GM19372 (cell line): ENCODE measurements around the gene RHBDF2.

Experiments used
- ATAC-seq: cut with Tn5 transposase; IDR thresholded peaks from one replicate; pipeline ENCODE4 v1.9.1; 2021; ENCODE audit warnings: mild to moderate bottlenecking, low read depth, moderate library complexity; ENCODE audit not compliant: unreplicated experiment

RHBDF2 gene

DNA sequence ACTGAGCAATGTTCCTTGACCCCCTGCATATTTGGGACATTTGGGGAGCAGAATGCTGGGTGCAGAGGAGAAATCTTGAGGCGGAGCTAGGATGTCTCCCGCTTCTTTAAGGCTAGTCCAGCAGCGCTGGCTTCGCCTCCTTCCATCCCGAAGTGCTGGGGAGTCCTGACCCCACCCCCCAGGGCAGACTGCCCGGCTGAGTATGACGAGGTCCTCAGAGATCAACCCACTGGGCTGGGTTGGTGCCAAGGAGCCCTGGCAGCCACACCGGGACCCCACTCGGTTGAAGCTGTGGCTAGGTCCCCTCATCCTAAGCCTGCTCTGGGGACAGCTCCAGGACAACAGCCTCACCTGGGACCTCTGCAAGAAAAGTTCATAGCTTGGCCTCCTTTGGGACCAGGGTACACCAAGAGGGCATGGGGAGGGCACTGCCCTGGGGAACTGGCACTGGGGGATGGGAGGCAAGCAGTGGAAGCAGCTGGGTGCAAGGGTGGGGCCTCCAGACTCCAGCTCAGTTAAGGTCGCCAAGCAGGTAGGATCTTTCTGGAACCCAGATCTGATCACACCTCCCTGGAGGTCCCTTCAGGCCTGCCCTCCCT is 11.0 kb downstream of the RHBDF2 start:
- no peak for ATAC-seq

- ATAC-seq = no peak
These were observed 13.6 kb downstream of the RHBDF2 start for GRCh38 chr17:76487451-76488192.

DNA sequence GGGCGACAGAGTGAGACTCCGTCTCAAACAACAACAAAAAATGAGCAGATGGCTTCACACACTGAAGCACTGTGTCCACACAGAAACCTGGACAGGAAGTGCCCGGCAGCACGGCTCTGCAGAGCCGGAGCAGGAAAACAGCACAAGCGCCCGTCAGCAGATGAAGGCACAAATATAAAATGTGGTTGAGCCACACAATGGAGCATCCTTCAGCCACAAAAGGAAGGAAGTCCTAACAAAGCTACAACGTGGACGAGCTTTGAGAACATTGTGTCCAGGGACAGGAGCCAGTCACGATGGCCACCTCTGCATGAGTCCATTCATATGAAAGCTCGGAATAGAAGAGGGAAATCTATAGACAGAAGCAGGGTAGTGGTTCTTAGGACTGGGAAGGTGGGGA is 15.7 kb downstream of the RHBDF2 start:
- ATAC-seq = no peak

DNA sequence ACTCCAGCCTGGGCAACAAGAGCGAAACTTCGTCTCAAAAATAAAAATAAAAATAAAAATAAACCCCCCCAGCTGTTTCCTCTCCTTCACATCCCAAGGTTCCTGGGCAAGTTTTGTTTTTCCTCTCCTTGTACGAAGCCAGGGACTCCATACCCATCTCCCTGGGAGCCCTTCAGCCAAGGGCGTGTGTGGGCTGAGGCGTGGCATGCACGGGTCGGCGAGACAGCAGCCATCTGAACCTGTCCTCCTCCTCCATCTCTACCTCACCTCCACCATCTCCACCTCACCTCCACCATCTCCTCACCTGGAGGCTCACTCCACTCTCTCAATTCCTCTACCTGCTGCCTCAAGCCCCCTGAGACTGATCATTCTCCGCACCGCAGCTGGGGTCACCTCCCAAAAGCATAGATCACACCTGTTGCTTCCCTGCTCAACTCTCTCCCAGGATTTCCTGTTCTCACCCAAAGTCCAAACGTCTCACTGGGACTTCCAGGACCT is 16.9 kb downstream of the RHBDF2 start:
- ATAC-seq = no peak

- peak; percentile 48 for ATAC-seq
These were observed 20.1 kb downstream of the RHBDF2 start for GRCh38 chr17:76481071-76481655.

- no peak for ATAC-seq
These were observed 20.6 kb downstream of the RHBDF2 start for GRCh38 chr17:76480632-76481031.

- ATAC-seq = no peak
These were observed 21.6 kb downstream of the RHBDF2 start for GRCh38 chr17:76479515-76480060.

GRCh38 chr17:76478730-76479514 is 22.3 kb downstream of the RHBDF2 start:
- ATAC-seq = no peak

DNA sequence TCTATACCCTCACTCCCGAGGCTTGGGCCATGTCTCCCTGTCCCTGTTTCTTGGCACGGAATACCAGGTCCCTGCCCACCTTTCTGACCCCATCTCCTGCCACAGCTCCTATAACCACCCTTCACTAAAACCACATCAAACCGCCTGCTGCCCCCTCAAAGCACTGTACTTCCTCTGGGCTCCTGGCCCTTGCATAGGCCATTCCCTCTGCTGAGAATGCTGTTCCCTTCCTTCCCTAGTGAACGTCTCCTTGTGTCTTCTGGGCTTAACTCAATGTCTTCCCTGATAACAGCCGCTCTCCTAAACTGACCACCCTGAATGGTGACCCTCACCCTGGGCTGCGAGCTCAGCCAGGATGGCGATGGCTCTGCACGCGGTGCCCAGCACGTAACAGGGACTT is 23.1 kb downstream of the RHBDF2 start:
- no peak for ATAC-seq

GRCh38 chr17:76477576-76477975 is 23.6 kb downstream of the RHBDF2 start:
- no peak for ATAC-seq

DNA sequence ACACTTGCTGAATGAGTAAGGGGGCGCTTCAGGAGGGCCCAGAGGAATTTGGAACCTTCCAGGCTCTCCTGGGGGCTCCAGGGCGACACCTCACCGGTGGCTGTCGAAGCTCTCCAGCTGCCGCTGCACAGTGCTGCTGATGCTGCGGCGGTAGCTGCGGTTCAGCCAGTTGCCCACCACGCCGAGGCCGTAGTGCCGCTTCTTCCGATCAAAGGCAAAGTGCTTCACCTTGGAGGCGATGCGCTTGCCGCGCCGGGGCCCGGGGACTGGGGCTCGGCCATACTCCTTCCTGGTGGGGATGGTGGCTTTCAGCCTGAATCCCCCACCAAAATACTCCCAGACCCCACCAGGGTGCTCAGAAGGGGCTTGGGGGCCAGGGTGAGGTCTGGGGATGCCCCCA is 24.5 kb downstream of the RHBDF2 start:
- ATAC-seq = no peak

DNA sequence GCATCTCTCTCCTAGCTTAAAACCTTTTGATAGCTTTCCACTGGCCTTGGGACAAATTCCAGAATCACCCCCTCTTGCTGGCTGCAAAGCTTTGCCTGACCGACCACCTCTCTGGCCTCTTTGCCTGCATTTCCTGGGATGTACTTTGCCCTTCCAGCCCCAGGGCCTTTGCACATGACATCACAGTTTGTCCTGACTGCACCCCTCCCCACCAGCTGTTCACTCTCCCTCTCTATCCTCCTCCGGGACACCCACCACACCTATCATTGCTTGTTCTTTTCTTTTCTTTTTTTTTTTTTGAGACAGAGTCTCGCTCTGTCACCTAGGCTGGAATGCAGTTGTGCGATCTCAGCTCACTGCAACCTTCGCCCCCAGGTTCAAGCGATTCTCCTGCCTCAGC is 25.9 kb downstream of the RHBDF2 start:
- no peak for ATAC-seq

GRCh38 chr17:76474894-76475293 is 26.3 kb downstream of the RHBDF2 start:
- no peak for ATAC-seq

DNA sequence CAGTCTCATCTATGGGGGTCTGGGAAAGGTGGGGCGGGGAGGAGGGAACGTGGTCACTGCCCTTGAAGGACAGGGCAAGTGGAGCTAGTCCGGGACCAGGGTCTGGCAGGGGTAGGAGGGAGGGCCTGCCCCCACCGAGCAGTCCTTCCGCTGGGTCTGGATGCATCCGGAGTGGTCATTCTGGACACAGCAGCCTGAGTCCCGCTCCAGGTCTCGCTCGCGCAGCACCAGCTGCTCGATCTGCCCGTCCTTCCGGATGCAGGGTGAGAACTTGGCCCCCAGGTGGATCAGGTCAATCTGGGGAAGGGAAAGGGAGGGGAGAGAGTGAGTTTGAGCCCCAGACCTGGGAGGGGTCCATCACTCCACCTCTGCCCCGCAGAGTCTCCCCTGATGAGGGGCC is 27.0 kb downstream of the RHBDF2 start:
- no peak for ATAC-seq

- ATAC-seq = no peak
These were observed 27.7 kb downstream of the RHBDF2 start for GRCh38 chr17:76473541-76473985.

DNA sequence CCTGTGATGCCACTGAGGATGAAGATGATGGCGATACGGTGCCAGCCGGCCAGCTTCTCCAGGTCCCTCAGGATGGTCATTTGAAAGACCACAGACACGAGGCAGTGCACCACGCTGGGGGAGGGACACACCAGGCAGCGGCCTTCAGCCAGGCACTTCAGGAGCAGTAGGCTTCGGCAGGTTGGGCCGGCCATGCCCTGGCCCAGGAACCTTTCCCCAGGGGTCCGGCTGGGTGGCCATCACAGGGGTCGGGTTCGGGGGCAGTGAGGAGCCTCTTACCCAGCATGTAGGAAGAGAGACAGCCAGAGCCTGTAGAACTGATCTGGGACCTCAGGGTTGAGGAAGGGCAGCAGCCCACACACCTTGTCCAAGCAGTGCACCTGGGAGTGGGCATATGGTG is 28.5 kb downstream of the RHBDF2 start:
- no peak for ATAC-seq

DNA sequence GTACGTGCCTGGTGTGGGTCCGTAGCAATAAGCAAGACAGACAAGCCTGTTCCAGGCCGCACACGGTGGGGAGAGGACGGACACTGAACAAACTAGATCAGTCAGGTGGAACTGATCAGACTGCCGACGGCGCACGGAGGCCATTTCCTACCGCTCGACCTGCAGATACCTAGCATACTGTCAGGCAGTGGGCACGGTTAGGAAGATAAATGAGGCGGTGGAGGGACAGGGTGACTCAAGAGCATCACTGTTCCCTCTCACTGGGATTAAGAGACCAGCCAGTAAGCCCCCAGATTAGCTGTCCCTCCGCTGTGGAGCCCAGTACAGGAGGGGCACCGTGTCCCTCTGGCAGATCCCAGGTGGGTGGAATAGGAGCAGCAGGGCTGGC is 29.0 kb downstream of the RHBDF2 start:
- ATAC-seq = no peak

- ATAC-seq = no peak
These were observed 29.5 kb downstream of the RHBDF2 start for GRCh38 chr17:76471498-76472257.

DNA sequence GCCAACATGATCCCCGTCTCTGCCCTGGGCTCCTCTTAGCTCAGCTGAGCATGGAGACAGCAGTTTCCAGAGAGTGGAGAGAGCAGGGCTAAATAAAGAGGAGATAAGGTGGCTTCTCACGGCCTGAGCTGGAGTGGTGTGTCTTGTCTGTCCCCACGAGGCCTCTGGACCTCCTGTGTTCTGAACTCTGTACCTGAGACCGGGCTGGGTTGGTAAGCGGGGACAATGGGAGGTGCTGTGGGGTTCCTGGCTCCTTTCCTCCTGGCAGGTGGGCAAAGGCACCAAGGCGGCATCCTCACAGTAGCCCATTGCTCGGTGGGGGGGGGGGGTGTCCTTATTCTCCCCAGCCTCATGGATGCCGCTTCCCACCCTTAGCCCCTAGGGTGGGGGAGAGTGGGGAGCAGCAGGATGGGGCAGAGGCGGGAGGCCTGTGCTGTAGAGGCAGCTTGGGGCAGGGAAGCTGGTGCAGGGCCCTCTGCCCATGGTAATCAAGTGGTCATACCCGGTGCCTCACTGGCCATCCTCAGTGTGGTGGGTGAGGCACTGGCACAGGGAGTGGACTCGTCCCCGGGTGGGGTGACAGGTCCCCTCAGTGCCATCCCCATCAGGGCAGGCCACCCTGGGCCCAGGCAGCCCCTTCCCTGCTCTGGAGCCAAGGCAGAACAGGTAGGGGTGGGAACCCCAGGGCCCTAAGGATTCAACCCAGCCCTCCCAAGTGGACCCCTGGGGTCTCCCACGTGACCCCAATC is 31.1 kb downstream of the RHBDF2 start:
- no peak for ATAC-seq
